ENCODE measurements around the gene IL6R.
"Not testable (repeated sequence)": the region's sequence is repeated elsewhere in the genome, so short reads cannot be mapped to it uniquely, and the experiment has no call there.

Gene IL6R

GRCh38 chr1:154406886-154407197, 1.7 kb downstream of the IL6R start:
- no peak for DNase-seq (ENCODE audit: low read depth)

- no peak for DNase-seq (ENCODE audit: low read depth)
These were observed 2.3 kb downstream of the IL6R start for GRCh38 chr1:154407198-154408091.

DNA sequence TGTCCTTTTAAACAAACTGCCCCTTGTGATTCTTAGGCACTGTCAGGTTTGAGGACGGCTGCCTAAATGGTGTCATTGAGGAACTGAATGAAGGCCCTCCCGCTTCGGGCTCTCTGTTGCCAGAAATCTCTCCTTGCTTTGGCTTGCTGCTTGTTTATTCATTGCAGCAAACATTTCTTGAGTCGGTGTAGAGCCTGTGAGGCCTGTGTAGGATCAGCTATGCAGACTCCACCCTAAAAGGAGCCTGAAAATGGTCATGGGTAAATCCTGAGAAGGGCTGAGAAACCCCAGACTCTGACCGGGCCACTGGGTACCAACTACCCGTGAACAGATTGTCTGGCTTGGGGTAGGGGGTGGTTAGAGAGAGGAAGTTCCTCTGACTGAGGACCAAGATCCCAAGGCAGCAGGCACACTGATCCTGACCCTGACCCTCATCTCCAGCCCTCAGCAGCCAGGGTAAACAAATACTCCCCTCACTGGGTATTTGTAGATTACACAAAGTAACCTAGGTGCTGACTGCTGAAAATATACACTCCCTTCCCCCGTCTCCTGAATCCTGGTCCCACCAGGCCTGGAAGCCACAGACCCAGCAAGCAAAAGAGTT, 3.1 kb downstream of the IL6R start:
- DNase-seq (ENCODE audit: low read depth): no peak

- no peak for DNase-seq (ENCODE audit: low read depth)
These were observed 5.2 kb downstream of the IL6R start for GRCh38 chr1:154410185-154410827.

DNA sequence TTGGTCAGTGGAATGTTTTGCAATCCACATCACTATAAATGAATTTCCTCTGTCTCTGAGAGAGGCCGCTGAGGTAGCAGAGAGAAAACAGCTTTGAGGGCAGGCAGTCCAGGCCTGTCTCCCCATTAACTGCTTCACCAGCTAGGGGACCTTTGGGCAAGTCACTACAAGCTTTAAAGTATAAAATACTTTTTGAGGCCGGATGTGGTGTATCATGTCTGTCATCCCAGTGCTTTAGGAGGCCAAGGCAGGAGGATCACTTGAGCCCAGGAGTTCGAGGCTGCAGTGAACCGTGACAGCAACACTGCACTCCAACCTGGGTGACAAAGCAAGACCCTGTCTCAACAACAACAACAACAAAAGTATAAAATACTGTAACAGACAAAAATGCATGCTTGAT, 6.4 kb downstream of the IL6R start:
- DNase-seq (ENCODE audit: low read depth): no peak

DNA sequence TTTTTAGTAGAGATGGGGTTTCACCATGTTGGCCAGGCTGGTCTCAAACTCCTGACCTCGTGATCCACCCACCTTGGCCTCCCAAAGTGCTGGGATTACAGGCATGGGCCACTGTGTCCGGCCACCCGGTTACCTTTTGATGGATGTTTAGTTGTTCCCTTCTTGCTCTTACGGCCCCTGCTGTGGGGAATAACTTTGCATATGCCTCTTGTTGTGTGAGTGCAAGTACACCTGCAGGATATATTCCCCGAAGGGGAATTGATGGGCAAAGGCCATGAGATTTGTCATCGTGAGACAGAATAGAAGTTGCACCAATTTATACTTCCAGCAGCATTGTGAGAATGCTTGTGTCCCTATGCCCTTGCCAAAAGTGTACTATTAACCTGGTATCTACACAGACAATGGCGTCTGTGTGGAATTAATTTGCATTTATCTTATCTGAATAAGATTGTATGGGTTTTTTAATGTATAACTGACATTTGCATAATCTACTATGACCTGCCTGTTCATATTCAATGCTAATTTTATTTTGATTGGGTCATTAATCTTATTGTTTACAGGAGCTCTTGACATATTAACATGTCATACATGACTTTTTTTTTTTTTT, 8.1 kb downstream of the IL6R start:
- DNase-seq (ENCODE audit: low read depth): no peak

GRCh38 chr1:154414606-154415005, 9.5 kb downstream of the IL6R start:
- DNase-seq (ENCODE audit: low read depth): no peak

DNA sequence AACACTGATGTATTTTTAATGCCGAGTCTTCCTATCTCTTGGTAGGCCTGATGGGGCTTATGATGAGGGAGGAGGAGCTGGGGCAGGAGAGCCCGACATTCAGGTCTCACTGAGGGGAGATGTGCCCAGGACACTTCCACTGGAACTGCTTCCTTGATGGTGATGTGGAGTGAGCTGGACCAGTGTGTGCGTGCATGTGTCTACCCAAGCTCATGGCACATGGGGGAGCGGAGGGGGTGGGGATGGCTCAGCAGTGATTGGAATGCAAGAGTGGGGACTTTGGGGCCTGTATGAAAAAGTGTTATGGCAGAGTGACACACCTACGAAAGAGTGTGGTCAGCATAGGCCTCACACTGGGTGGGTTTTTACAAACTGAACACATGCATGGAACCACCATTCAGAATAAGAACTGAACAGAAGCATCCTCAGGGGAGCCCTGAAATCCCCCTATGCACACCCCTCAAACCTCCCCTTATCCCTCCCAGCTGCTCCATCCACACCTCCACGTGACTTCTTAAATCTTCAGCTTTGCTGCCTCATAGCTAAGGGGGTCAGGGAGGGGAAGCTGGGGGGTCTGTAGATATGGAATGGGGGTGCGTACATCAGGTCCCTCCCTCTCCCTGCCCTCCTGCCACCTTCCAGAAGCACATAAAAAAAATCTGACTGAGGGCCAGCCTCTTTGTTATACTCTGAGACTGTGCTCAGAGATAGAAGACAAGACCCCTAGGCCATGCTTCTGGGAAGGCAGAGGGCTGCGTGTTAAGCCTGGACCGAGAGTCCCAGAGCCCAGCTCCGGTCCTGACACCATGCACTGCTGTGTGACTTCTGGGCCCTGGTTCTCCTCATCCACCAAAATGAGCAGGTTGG, 11.6 kb downstream of the IL6R start:
- no peak for DNase-seq (ENCODE audit: low read depth)

GRCh38 chr1:154417338-154417608, 12.1 kb downstream of the IL6R start:
- no peak for DNase-seq (ENCODE audit: low read depth)

GRCh38 chr1:154418062-154418921, 13.1 kb downstream of the IL6R start:
- no peak for DNase-seq (ENCODE audit: low read depth)

- no peak for DNase-seq (ENCODE audit: low read depth)
These were observed 13.9 kb downstream of the IL6R start for GRCh38 chr1:154418923-154419619.

DNA sequence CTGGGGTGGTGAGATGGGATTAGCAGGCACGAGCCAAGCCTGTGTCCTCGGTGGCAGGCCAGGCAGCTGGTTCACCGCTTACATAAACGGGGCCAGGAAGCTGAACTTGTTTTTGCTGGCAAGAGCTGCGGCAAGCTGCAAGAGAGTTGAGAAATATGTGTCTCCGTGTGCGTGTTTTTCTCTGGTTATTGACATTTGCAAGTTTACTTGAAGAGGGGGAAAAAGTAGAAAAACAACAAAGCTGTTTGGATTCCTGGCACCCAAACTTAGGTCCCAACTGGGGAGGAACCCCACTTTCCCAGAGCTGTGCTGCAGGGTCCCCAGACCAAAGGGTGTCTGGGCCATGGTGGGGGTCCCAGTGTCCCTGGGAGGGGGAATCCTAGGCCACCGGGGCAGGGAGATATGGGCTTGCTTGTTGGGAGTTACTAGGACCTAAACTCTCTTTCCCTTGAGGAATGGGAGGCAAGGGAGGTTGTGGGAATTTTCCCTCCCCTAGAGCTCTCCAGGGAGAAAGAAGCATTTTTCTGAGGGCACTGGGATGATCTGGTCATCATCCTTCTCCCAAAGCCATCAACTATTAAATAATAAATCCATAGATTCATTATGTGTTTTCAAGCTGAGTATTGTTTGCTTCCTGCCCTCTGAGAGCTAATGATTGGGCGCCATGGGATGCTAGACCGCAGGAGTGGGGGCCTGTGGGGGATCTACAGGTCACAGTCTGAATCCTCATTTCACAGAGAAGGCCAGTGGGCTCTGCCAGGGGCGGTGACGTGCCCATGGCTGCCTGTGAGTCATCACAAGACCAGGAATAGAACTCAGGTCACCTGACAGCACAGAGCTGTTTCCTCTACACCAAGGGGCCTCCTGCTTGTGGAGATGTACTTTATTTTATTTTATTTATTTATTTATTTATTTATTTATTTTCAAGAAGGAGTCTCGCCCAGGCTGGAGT, 14.8 kb downstream of the IL6R start:
- no peak for DNase-seq (ENCODE audit: low read depth)

DNA sequence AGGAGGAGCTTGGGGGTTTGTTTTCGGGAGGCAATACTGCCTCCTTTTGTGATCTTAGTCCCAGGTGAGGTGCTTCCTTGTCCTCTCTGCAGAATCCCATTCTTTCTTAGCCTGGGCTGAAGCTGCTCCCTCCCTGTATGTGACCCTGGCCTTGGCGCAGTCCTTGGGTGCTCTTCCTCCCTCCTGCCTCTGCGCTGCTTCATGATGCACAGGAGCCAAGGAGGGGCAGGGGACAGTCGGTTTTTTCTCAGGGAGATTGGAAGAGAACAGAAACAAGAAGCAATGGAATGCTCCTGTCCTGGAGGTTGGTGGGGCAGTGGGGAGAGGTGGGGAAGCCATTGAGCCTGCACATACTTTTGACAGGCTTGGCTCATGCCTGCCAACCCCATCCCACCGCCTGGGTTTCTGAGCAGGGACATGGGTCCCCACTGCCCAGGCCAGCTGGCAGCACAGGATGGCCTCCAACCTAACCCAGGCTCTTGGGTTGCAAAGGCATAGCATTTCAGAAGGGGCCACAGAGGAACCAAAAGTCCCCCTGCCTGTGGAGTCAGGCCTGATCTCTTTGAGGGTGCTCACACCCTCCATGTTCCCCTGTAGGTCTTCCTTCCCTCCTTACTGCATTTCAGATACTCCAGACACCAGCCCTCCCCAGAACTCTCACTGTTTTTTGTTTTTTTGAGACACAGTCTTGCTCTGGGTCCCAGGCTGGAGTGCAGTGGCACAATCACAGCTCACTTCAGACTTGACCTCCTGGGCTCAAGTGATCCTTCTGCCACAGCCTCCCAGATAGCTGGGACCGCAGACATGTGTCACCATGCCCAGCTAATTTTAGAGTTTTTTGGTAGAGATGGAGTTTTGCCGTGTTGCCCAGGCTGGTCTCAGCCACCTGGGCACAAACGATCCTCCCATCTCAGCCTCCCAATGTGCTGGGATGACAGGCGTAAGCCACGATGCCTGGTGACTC, 16.1 kb downstream of the IL6R start:
- no peak for DNase-seq (ENCODE audit: low read depth)

DNA sequence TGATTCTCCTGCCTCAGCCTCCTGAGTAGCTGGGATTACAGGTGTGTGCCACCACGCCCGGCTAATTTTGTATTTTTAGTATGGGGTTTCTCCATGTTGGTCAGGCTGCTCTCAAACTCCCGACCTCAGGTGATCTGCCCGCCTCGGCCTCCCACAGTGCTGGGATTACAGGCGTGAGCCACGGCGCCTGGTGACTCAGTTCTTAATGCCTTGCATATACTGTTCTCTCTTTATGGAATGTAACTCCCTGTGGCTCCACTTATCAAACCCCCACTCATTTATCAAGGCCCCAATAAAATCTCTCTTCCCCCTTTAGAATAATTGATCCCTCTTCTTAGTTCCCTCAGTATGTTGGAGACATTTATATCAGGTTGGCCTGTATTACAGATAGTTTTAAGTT, 16.9 kb downstream of the IL6R start:
- DNase-seq (ENCODE audit: low read depth): not testable (repeated sequence)

- no peak for DNase-seq (ENCODE audit: low read depth)
These were observed 17.4 kb downstream of the IL6R start for GRCh38 chr1:154422521-154422920.

DNA sequence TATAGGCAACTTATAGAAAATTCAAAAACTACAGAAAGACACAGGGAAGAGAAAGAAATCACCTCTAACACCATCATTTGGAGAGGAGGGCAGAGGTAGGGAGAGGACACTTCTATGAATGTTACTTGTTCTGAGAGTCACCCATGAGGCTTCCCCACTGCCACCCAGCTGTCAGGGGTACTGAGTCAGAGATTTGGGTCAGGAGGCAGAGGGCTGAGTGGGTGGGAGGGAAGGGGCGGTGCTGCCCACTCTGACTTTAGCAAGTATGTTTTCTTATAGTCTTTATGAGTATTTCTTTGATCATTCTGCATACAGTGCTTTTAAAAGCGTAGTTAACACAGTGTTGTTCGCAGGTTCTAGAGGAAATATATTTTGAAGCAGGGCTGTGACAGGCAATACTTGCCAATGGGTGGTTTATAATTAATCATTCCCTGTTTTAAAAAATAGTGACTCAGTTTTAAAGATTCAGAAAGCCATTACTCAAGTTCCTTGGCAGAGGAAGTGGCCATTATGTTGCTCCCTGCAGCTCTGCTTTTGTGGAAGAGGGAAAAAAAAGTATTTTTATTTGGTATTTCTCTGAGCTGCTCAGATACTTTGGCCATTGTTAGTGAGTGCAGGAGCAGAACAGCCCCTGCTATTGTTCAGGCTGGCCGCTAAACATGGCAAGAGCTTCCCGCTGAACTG, 18.3 kb downstream of the IL6R start:
- no peak for DNase-seq (ENCODE audit: low read depth)

DNA sequence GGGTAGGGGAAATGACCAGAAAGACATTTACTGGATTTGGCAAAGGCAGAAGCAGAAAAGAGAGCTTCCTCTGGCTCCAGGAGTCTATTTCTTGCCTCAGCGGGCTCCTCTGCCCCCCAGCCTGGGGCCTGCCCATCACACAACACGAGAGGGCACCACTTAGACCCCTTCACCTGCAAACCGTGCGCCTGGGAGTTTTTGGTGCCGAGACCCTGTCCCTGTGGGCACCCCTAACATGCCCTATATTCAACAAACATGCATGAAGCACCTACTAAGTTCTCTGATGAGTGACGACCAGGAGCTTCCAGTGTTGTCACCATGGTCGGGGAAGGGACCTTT, 18.8 kb downstream of the IL6R start:
- no peak for DNase-seq (ENCODE audit: low read depth)

DNA sequence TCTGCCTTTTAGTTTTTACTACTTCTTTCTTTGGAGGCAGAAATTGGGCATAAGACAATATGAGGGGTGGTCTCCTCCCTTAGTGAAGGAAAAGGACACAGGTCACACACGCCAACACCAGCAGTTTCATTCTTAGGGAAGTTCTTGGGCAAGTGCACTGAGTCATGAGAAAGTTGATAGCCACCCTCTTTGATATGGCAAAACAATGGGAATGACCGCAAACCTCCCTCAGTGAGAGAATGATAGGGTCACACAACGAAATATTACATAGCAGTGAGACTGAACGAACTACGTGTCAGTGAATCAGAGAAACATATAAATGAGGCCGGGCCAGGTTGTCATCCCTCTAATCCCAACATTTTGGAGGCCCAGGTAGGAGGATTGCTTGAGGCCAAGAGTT, 20.0 kb downstream of the IL6R start:
- DNase-seq (ENCODE audit: low read depth): no peak
